Measurements from ENCODE around the gene MCL1.
"Not testable (repeated sequence)": the region's sequence is repeated elsewhere in the genome, so short reads cannot be mapped to it uniquely, and the experiment has no call there.

MCL1 gene

GRCh38 chr1:150603711-150604110 is 24.3 kb upstream of the MCL1 start:
- DNase-seq (ENCODE audit: low read depth in 2 of 2, low spot score in 1 of 2), result no peak

DNA sequence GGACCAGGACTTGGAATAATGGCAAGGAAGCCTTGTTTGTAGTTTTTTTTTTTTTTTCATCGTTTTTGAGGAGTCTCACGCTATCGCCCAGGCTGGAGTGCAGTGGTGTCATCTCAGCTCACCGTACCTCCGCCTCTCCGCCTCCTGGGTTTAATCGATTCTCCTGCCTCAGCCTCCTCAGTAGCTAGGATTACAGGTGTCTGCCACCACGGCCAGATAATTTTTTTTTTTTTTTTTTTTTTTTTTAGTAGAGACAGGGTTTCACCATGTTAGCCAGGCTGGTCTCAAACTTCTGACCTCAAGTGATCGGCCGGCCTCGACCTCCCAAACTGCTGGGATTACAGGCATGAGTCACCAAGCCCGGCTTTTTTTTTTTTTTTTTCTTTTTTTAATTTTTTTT is 23.0 kb upstream of the MCL1 start:
- not testable (repeated sequence) for DNase-seq (ENCODE audit: low read depth in 2 of 2, low spot score in 1 of 2)

- DNase-seq (ENCODE audit: low read depth in 2 of 2, low spot score in 1 of 2), result no peak
Observed at GRCh38 chr1:150601540-150601939, 22.1 kb upstream of the MCL1 start.

DNA sequence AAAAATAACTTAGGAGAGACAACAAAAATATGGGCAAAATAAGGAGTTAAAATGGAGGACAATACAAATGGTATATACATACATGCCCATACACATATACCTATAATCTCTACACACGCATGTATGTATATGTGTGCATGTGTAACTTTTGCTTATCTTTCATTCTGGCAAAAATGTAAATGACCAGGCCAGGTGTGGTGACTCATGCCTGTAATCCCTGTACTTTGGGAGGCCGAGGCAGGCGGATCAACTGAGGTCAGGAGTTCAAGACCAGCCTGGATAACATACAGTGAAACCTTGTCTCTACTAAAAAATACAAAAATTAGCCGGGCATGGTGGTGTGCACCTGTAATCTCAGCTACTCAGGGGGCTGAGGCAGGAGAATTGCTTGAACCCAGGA is 18.9 kb upstream of the MCL1 start:
- DNase-seq (ENCODE audit: low read depth in 2 of 2, low spot score in 1 of 2), result not testable (repeated sequence)

- DNase-seq (ENCODE audit: low read depth in 2 of 2, low spot score in 1 of 2), result no peak
Observed at GRCh38 chr1:150596976-150597375, 17.6 kb upstream of the MCL1 start.

- no peak for DNase-seq (ENCODE audit: low read depth in 2 of 2, low spot score in 1 of 2)
Observed at GRCh38 chr1:150596095-150596892, 16.9 kb upstream of the MCL1 start.

DNA sequence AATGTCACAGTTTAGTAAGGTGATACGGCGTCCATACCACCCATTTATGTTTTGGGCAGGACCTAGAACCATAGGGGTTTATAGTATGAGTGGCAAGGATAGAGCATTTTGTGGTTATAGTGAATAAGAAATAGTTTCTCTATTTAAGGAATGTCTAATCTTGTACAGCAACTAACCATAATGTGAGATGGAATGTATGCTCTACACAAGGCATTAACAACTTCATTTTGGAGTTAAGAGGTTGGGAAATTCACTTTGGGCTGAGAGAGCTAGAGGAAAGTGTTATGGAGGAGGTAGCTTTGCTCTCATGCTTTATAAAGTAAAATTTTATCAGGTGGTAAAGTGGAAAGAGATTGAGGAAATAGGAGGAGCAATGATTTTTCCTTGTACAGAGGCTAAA is 3.0 kb upstream of the MCL1 start:
- no peak for DNase-seq (ENCODE audit: low read depth in 2 of 2, low spot score in 1 of 2)

GRCh38 chr1:150581962-150582361 is 2.6 kb upstream of the MCL1 start:
- not testable (repeated sequence) for DNase-seq (ENCODE audit: low read depth in 2 of 2, low spot score in 1 of 2)

DNA sequence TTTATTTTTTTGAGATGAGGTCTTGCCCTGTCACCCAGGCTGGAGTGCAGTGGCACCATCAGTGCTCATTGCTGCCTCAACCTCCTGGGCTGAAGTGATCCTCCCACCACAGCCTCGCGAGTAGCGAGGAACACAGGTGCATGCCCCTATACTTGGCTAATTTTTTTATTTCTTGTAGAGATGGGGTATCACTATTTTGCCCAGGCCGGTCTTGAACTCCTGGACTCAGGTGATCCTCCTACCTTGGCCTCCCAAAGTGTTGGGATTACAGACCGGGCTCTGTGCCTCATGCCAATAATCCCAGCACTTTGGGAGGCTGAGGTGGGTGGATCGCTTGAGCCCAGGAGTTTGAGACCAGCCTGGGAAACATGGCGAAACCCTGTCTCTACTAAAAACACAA is 2.0 kb upstream of the MCL1 start:
- not testable (repeated sequence) for DNase-seq (ENCODE audit: low read depth in 2 of 2, low spot score in 1 of 2)

GRCh38 chr1:150580966-150581365 is 1.6 kb upstream of the MCL1 start:
- not testable (repeated sequence) for DNase-seq (ENCODE audit: low read depth in 2 of 2, low spot score in 1 of 2)

GRCh38 chr1:150579945-150580642 is 684 bp upstream of the MCL1 start:
- no peak for DNase-seq (ENCODE audit: low read depth in 2 of 2, low spot score in 1 of 2)

DNA sequence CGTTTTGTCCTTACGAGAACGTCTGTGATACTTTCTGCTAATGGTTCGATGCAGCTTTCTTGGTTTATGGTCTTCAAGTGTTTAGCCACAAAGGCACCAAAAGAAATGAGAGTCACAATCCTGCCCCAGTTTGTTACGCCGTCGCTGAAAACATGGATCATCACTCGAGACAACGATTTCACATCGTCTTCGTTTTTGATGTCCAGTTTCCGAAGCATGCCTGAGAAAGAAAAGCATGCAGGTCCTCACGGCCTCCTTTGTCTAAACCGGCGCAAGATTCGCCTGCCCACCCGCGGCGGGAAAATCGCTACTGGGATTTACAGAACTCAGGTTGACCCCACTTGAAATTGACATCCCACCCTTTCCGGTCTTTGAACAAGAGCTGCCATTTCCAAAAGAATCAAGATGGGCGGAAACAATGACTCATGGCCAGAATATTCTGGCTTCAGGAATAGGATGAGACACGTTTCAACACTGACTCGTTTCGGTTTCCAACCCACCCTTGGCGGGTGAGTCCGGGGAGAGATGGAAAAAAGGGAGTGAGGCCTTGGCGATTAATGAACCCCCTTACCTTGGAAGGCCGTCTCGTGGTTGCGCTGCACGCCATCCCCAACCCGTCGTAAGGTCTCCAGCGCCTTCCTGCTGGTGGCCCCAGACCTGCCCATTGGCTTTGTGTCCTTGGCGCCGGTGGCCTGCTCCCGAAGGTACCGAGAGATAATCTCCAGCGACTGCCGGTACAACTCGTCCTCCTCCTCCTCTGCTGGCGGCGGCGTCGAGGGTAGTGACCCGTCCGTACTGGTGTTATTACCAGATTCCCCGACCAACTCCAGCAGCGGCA is 919 bp downstream of the MCL1 start:
- DNase-seq (ENCODE audit: low read depth in 2 of 2, low spot score in 1 of 2), result no peak

- DNase-seq (ENCODE audit: low read depth in 2 of 2, low spot score in 1 of 2), result no peak
Observed at GRCh38 chr1:150577557-150578271, 1.7 kb downstream of the MCL1 start.

DNA sequence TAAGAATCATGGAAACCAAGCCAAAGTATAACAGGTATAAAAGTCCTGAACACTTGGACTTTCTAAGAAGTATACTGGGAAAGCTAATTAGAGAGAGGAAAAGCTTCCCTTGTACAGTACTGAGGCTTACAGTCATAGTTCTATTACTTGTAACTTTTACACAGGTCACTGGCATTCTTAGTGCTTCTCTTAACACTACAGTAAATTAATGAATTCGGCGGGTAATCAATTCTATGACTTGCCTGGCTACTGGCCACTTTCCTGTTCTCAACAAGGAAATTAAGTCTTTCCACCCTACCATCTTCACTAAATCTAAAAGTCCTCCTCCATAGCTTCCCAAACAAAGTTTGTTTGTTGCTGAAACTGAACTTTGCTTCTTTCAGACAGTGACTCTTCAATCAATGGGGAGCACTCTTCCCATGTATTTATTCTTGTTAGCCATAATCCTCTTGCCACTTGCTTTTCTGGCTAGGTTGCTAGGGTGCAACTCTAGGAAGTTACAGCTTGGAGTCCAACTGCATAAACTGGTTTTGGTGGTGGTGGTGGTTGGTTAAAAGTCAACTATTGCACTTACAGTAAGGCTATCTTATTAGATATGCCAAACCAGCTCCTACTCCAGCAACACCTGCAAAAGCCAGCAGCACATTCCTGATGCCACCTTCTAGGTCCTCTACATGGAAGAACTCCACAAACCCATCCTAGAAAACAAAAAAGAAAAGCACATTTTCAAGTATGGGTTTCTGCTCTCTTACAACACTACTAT is 2.4 kb downstream of the MCL1 start:
- no peak for DNase-seq (ENCODE audit: low read depth in 2 of 2, low spot score in 1 of 2)

GRCh38 chr1:150576367-150576711 is 3.1 kb downstream of the MCL1 start:
- DNase-seq (ENCODE audit: low read depth in 2 of 2, low spot score in 1 of 2), result no peak

DNA sequence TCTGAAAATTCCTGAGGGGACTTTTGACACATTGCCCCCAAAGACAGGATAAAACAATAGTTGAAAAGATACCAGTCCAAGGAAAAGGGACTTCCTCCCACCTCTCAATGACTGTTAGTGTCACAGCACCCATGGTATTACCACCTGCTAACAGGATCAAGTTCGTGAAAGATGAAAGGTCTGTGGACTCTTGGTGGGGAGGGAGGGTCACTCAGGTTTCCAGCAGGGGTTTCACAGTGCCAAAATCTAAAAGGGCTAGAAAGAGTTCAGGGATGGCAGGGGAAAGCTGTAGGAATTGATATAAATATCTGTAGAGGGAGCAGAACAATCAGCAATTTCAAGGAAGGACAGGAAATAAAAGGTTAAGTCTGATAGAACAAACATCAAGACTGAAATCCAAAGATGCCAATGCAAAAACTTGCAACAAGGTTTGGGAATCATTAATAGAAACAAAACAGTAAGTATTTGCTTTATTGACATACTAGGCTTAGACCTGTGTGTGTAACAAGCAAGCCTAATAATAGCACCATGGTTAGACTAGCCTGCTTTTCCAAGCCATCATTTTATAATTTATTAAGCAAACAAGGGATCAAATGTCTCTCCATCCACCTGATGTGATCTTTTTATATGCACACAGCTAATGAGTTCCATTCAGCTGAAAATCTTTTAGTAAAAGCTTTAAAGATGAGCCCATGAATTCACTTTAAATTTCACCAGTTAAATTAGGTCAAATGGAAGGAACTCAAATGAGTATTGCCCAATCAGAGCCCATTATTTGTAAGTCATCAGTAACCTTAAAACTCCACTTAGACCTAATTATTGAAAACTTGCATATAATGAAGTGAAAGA is 3.7 kb downstream of the MCL1 start:
- no peak for DNase-seq (ENCODE audit: low read depth in 2 of 2, low spot score in 1 of 2)

- DNase-seq (ENCODE audit: low read depth in 2 of 2, low spot score in 1 of 2), result no peak
Observed at GRCh38 chr1:150575072-150575489, 4.3 kb downstream of the MCL1 start.

DNA sequence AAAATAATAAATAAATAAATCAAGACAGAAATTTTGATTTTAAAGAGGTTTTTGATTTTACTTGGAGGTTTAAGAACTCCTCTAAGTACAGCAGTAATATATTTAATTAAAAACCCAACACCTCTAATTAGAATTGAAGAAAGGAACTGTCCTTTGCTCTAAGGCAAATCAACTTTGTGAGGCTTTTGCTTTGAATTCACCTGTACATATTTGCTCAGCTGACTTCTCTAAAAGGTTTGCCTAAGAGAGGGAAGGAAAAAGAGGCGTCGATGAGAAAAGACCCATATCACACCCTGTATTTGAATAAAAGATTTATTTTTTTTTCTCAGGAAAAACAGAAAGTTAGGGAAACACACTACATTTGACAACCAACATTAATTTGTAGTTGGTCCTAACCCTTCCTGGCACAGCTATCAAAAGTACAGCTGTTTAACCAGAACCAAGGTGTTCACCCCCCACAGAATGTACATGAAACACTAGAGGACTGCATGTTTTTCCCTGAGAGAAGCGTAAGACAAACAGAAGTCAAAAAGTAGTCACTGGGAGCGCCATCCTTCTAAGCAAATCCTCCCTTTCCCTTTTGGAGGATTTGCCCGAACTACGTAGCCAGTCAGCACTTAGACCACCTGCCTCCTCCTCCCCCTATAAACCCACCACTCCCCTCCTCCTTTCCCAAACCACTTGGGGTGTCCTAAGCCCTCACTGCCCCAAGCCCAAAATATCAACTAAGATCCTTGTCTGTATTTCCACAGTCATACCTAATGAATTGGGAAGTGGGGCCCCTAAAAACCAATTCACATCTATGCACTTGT is 4.9 kb downstream of the MCL1 start:
- DNase-seq (ENCODE audit: low read depth in 2 of 2, low spot score in 1 of 2), result no peak

DNA sequence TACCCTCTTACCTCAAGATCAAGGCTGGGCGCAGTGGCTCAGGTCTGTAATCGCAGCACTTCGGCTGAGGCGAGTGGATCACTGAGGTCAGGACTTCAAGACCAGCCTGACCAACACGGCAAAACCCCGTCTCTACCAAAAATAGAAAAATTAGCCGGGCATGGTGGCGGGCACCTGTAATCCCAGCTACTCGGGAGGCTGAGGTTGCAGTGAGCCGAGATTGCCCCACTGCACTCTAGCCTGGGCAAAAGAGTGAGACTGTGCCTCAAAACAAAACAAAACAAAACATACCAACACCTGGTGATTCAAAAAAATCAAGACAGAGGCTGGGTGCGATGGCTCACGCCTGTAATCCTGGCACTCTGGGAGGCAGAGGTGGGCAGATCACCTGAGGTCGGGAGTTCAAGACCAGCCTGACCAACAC is 5.8 kb downstream of the MCL1 start:
- DNase-seq (ENCODE audit: low read depth in 2 of 2, low spot score in 1 of 2), result not testable (repeated sequence)
